ENCODE results near the gene ARHGAP21. TPM values are rescaled to one million over a fixed set of nuclear protein-coding genes. Genes with fewer than 3 reads are reported as not detected.

ARHGAP21 gene
- total and polyA plus RNA-seq, 2 experiments from 2014 or later = 15.3 to 44.5 TPM

DNA sequence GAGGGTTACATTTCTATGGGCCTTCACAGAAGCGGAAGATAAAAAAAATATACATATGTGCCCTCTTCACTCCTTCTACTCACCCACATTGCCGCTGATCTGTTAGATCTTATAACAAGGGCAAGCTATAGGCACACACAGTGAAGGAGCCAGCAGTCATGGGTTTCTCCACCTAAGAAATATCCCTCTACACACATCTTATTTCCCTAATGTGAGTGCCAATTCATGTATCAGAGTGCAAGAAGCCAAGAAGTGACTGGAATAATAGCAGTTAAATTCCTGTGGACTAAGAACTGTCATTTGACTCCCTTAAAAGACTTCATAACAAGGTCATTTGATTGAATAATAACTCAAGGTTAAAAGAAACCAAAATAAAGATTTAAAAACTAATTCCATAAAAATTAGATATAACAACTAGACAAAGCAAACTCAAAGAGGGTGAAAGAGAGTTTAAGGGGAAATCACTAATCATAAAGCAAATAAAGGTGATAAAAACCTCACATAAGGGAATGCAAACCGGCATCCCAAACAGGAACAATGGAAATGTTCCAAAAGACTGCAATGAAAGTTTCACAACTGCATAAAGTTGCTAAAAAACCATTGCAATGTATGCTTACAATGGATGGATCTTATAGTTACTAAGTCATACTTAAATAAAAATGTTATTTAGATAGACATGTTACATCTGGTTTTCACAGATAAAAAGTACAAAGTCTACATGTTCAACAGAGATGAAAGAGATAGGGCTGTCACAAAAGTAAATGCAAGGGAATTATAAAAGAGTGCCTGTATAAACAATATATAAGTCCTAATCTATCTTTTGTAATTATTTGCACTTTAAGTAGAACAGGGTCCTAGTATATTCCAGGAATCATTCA is 42.8 kb downstream of the ARHGAP21 start:
- peaks cover 46% of the 10 kb centered on the region for H3K79me2 ChIP-seq (replicated peaks; ENCODE audit: insufficient read depth)
- peaks cover 4% of the 10 kb centered on the region for H3K27me3 Mint-ChIP-seq (ENCODE audit: insufficient read depth, low read depth, poor library complexity)

More for the DNA sequence above, 42.8 kb downstream of the ARHGAP21 start:
- Histone ChIP-seq H3K36me3 (ENCODE audit: insufficient read depth) (no peaks in the 10 kb centered on the region), H3K27me3 (ENCODE audit: insufficient read depth) (no peaks in the 10 kb centered on the region), H3K27ac (ENCODE audit: low read depth) (no peak overlapping the region), H3K9me2 (ENCODE audit: insufficient read depth) (no peaks in the 10 kb centered on the region), H2AFZ (no peak overlapping the region), H3K4me1 (ENCODE audit: insufficient read depth) (no peaks in the 10 kb centered on the region), H3K4me2 (no peak overlapping the region), H4K20me1 (replicated peaks; ENCODE audit: insufficient read depth) (no peaks in the 10 kb centered on the region), H3K4me3 (no peak overlapping the region), H3F3A (replicated peaks; ENCODE audit: low read depth) (no peaks in the 10 kb centered on the region)
- Mint-ChIP-seq H3K4me3 (no peak overlapping the region), H3K4me1 (peaks cover 12% of the 10 kb centered on the region; the same call in 2 of the 3 replicates), H3K36me3 (ENCODE audit: low read depth) (peaks cover 16% of the 10 kb centered on the region; the same call in 2 of the 3 replicates), H3K27ac (no peak overlapping the region; the same call in 1 of the 2 replicates), H3K9me3 (peaks cover 9% of the 10 kb centered on the region; the same call in 1 of the 3 replicates)
- ATAC-seq = no peak
- no peak for TF ChIP-seq EZH2phosphoT487 (IDR thresholded peaks at IDR 0.05; ENCODE audit: unreplicated experiment)
- TF ChIP-seq ZNF114 (CRISPR knock-in tag; IDR thresholded peaks at IDR 0.05) = no peak
- TF ChIP-seq, protein P1, sequence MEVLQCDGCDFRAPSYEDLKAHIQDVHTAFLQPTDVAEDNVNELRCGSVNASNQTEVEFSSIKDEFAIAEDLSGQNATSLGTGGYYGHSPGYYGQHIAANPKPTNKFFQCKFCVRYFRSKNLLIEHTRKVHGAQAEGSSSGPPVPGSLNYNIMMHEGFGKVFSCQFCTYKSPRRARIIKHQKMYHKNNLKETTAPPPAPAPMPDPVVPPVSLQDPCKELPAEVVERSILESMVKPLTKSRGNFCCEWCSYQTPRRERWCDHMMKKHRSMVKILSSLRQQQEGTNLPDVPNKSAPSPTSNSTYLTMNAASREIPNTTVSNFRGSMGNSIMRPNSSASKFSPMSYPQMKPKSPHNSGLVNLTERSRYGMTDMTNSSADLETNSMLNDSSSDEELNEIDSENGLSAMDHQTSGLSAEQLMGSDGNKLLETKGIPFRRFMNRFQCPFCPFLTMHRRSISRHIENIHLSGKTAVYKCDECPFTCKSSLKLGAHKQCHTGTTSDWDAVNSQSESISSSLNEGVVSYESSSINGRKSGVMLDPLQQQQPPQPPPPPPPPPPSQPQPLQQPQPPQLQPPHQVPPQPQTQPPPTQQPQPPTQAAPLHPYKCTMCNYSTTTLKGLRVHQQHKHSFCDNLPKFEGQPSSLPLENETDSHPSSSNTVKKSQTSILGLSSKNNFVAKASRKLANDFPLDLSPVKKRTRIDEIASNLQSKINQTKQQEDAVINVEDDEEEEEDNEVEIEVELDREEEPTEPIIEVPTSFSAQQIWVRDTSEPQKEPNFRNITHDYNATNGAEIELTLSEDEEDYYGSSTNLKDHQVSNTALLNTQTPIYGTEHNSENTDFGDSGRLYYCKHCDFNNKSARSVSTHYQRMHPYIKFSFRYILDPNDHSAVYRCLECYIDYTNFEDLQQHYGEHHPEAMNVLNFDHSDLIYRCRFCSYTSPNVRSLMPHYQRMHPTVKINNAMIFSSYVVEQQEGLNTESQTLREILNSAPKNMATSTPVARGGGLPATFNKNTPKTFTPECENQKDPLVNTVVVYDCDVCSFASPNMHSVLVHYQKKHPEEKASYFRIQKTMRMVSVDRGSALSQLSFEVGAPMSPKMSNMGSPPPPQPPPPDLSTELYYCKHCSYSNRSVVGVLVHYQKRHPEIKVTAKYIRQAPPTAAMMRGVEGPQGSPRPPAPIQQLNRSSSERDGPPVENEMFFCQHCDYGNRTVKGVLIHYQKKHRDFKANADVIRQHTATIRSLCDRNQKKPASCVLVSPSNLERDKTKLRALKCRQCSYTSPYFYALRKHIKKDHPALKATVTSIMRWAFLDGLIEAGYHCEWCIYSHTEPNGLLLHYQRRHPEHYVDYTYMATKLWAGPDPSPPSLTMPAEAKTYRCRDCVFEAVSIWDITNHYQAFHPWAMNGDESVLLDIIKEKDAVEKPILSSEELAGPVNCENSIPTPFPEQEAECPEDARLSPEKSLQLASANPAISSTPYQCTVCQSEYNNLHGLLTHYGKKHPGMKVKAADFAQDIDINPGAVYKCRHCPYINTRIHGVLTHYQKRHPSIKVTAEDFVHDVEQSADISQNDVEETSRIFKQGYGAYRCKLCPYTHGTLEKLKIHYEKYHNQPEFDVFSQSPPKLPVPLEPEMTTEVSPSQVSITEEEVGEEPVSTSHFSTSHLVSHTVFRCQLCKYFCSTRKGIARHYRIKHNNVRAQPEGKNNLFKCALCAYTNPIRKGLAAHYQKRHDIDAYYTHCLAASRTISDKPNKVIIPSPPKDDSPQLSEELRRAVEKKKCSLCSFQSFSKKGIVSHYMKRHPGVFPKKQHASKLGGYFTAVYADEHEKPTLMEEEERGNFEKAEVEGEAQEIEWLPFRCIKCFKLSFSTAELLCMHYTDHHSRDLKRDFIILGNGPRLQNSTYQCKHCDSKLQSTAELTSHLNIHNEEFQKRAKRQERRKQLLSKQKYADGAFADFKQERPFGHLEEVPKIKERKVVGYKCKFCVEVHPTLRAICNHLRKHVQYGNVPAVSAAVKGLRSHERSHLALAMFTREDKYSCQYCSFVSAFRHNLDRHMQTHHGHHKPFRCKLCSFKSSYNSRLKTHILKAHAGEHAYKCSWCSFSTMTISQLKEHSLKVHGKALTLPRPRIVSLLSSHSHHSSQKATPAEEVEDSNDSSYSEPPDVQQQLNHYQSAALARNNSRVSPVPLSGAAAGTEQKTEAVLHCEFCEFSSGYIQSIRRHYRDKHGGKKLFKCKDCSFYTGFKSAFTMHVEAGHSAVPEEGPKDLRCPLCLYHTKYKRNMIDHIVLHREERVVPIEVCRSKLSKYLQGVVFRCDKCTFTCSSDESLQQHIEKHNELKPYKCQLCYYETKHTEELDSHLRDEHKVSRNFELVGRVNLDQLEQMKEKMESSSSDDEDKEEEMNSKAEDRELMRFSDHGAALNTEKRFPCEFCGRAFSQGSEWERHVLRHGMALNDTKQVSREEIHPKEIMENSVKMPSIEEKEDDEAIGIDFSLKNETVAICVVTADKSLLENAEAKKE (CRISPR knock-in tag; IDR thresholded peaks at IDR 0.05) = no peak
- no peak for TF ChIP-seq POLR2AphosphoS5 (IDR thresholded peaks at IDR 0.05; ENCODE audit: low read depth)
- TF ChIP-seq, protein P2, sequence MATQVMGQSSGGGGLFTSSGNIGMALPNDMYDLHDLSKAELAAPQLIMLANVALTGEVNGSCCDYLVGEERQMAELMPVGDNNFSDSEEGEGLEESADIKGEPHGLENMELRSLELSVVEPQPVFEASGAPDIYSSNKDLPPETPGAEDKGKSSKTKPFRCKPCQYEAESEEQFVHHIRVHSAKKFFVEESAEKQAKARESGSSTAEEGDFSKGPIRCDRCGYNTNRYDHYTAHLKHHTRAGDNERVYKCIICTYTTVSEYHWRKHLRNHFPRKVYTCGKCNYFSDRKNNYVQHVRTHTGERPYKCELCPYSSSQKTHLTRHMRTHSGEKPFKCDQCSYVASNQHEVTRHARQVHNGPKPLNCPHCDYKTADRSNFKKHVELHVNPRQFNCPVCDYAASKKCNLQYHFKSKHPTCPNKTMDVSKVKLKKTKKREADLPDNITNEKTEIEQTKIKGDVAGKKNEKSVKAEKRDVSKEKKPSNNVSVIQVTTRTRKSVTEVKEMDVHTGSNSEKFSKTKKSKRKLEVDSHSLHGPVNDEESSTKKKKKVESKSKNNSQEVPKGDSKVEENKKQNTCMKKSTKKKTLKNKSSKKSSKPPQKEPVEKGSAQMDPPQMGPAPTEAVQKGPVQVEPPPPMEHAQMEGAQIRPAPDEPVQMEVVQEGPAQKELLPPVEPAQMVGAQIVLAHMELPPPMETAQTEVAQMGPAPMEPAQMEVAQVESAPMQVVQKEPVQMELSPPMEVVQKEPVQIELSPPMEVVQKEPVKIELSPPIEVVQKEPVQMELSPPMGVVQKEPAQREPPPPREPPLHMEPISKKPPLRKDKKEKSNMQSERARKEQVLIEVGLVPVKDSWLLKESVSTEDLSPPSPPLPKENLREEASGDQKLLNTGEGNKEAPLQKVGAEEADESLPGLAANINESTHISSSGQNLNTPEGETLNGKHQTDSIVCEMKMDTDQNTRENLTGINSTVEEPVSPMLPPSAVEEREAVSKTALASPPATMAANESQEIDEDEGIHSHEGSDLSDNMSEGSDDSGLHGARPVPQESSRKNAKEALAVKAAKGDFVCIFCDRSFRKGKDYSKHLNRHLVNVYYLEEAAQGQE (IDR thresholded peaks at IDR 0.05; ENCODE audit: unreplicated experiment) = no peak
- TF ChIP-seq NANOG (IDR thresholded peaks at IDR 0.05; ENCODE audit: borderline replicate concordance) = no peak
- TF ChIP-seq, protein P3, sequence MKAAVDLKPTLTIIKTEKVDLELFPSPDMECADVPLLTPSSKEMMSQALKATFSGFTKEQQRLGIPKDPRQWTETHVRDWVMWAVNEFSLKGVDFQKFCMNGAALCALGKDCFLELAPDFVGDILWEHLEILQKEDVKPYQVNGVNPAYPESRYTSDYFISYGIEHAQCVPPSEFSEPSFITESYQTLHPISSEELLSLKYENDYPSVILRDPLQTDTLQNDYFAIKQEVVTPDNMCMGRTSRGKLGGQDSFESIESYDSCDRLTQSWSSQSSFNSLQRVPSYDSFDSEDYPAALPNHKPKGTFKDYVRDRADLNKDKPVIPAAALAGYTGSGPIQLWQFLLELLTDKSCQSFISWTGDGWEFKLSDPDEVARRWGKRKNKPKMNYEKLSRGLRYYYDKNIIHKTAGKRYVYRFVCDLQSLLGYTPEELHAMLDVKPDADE (IDR thresholded peaks at IDR 0.05) = no peak
- no peak for TF ChIP-seq STAT1 (IDR thresholded peaks at IDR 0.05; ENCODE audit: unreplicated experiment)
- TF ChIP-seq, protein P4, sequence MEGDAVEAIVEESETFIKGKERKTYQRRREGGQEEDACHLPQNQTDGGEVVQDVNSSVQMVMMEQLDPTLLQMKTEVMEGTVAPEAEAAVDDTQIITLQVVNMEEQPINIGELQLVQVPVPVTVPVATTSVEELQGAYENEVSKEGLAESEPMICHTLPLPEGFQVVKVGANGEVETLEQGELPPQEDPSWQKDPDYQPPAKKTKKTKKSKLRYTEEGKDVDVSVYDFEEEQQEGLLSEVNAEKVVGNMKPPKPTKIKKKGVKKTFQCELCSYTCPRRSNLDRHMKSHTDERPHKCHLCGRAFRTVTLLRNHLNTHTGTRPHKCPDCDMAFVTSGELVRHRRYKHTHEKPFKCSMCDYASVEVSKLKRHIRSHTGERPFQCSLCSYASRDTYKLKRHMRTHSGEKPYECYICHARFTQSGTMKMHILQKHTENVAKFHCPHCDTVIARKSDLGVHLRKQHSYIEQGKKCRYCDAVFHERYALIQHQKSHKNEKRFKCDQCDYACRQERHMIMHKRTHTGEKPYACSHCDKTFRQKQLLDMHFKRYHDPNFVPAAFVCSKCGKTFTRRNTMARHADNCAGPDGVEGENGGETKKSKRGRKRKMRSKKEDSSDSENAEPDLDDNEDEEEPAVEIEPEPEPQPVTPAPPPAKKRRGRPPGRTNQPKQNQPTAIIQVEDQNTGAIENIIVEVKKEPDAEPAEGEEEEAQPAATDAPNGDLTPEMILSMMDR (conservative IDR thresholded peaks at IDR 0.05; ENCODE audit: low read depth in 2 of 2) = no peak
- TF ChIP-seq ZNF331 (CRISPR knock-in tag; IDR thresholded peaks at IDR 0.05; ENCODE audit: low read depth) = no peak
- TF ChIP-seq CREB1 (CRISPR knock-in tag; IDR thresholded peaks at IDR 0.05; ENCODE audit: low read depth) = no peak
- no peak for TF ChIP-seq EZH2 (IDR thresholded peaks at IDR 0.05; ENCODE audit: low read depth, unreplicated experiment)
- TF ChIP-seq JUNB (IDR thresholded peaks at IDR 0.05; ENCODE audit: unreplicated experiment) = no peak
- DNase-seq (ENCODE audit: low spot score) = no peak

Measured in GM23338 (cell line).